Raji (cell line): ENCODE measurements around the gene HSBP1L1.

ENCODE experiments used
- POLR2A ChIP-seq: IDR thresholded peaks from 2 replicates; pipeline ENCODE4 v1.6.1; 2011; ENCODE audit warnings: low read depth, low read length, control low read depth; ENCODE audit not compliant: insufficient read depth

HSBP1L1 gene

DNA sequence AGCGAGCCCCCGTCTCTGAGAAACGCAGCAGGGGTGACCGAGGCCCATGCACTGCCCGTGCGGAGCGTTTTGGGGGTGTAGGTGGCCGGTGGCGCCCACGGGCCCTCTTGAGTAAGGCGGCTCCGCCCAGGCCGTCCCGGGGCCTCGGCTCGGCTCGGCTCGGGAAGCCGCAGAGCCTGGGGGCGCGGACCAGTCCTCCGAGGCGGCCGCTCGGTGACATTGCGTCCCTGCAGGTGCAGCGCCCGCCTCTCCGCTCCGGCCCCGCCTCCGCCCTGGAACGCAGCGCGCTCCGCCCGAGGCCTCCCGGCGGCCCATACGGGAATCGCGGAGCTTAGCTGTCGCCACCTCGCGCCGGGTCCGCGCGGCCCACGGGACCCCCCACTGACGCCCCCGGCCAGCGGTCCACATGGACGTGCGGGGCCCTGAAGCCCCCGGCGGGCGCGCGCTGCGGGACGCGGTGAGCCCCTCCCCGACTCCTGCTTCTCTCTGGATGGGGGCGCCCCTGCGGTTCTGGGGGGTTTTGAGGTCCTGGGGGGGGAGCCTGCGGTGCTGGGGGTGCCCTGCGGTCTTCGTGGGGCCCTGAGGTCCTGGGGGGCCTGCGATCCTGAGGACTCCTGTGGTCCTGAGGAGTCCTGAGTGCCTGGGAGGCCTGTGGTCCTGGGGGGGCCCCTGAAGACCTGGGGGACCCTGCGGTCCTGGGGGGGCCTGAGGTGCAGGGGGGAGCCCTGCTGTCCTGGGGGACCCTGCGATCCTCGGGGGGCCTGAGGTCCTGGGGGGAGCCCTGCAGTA is at the start of gene HSBP1L1:
TSS of gene HSBP1L1 (plus strand) at position 314 of the 789 bp plus-strand sequence. CDS start at position 407, 93 bp downstream.
- no peak for TF ChIP-seq POLR2A

DNA sequence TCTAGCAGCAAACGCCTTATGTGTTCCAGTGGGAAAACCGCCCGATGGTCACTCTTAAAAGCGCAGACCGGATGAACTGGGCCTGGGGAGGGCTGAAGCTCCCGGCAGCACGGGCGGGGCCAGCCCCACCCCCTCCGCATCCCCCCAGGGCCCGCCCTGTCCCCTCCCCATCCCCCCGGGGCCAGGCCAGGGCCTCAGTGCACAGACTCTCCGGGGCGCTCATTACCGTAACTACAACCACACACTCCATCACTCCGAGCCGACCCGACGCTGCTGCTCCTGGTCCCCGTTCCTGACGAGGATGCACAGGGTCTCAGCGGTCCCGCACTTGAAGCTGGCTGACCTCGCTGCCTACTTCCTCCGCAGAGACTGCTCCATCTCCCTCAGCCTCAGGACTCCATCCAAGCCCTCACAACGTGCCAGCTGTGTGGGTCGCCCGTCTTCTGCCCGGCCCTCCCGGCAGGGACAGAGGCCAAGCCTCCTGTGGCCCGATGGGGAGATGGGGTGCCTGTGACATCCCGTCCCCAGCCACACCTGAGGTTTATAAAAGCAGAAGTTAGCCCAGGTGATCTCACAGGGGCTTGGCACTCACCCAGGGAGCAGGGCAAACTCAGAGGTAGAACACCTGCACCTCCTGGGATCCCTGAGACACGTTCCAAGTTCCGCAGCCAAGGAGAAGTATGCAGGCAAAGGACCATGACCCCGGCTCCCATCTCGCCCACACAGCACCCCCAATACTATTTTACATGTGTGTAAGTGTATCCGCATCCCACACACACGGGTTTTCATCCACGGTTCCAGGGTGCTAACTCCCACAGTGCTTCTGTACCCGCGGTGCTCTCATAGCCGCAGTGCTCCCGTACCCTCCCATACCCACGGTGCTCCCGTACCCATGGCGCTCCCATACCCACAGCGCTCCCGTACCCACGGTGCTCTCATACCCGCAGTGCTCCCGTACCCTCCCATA is 49.0 kb upstream of the HSBP1L1 start:
- no peak for TF ChIP-seq POLR2A

DNA sequence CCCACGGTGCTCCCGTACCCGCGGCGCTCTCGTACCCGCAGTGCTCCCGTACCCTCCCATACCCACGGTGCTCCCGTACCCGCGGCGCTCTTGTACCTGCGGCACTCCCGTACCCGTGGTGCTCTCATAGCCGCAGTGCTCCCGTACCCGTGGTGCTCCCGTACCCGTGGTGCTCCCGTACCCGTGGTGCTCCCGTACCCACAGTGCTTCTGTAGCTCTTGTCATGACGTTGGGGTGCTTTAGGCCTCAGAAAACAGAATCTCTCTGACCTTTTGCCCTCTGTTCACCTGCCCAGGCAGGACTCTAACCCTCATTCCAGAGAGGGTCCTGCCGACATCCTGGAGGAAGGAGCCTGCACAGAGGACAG is 48.3 kb upstream of the HSBP1L1 start:
- TF ChIP-seq POLR2A, result no peak

DNA sequence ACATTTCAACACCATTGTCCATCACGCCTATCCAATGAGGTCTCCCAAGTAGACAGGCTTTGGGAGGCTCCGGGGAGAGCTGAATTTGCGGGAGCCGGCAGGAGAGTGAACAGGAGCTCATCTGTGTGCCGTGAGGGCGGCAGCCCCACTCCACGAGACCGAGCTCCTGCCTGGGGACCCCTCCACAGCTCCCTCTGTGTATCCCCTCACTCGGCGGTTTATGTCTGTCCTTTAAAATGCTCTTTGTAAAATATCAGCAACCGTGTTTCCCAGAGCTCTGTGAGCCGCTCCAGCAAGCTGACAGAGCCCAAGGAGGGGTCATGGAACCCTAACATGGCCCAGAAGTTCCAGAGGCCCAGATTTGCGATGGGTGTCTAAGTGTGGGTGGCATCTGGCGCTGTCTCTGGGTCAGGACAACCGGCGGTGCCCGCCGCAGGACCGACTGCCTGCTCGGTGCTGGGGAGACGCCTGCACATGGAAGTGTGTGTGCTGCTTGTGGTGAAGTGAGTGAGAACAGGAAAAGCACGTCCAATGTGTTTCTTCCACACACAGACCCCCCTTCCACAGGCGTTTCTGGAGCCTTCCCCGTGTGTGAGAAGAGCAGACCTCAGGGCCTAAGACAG is 47.8 kb upstream of the HSBP1L1 start:
- TF ChIP-seq POLR2A, result no peak

DNA sequence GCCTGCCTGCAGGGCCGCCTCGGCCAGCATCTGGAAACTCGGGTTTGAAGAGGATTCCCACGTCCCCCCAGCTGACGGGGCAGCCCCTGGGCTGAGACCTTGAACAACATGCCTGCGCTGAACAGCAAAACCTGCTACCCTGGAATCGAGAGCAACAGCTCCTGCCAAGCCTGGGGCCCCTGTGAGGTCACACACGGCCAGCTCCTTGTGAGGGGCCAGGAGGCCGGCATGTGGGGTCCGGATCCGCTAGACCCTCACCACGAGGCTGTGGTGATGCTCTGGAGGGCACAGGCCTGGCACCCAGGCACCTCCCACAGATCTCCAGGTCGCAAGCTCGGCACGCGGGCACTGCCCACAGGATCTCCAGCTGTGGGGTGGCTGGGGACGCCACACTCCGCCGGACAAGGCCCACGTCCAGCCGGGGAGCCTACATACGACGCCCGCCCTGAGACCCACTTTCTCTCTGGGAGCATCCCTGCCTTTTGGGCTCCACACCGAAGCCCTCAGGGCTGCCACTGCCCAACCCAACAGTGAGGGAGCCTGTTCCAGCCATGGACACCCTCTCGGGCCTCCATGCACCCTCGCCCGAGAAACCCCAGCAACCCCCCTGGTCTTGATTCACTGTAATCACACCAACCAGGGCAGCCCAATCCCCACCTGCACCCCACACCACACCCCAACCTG is 47.1 kb upstream of the HSBP1L1 start:
- no peak for TF ChIP-seq POLR2A

DNA sequence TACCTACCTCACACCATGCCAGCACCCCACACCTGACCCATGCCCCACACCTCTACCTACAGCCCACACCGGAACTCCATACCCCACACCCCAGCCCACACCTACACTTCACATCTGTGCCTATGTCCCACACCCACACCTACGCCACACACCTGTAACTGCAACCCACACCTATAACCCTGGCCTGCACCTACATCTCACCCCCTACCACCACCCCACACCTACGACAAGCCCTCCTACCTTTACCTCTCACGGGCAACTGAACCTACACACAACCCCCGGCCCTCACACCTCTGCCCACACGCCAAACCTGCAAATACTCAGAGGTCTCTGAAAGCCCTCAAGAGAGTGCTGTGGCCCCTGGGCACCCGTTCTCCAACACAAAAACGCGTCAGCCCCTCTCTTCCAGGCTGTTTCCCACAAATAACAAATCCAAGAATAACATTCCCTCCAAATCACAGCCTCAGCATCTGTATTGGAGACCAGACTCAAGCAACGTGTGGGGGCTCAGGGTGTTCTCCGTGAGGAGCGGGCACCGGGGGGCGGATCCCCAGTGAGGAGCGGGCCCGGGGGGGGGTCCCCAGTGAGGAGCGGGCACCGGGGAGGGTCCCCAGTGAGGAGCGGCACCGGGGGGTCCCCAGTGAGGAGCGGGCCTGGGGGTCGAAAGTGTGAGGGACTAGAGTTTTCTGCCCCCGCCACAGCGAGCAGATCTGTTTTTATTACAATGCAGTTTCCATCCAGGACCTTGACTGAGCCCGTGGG is 46.4 kb upstream of the HSBP1L1 start:
- no peak for TF ChIP-seq POLR2A

DNA sequence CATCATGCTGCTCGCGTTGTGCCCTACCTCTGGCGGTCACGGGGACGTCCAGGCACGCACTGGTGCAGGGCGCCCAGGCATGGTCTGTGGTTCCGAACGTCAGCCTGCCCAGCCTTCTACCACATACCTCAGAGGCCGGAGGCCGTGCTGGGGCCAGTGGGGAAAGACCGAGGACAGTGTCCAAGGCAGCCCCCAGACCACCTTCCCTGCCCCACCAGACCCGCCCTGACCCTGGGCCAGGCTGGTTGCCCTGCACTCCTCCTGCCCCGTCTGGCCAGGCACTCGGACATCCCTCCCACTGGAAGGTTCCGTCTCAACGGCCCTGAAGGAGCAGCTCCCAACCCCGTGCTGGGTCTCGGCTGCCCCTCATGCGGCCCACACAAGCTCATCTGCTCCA is 45.8 kb upstream of the HSBP1L1 start:
- no peak for TF ChIP-seq POLR2A

DNA sequence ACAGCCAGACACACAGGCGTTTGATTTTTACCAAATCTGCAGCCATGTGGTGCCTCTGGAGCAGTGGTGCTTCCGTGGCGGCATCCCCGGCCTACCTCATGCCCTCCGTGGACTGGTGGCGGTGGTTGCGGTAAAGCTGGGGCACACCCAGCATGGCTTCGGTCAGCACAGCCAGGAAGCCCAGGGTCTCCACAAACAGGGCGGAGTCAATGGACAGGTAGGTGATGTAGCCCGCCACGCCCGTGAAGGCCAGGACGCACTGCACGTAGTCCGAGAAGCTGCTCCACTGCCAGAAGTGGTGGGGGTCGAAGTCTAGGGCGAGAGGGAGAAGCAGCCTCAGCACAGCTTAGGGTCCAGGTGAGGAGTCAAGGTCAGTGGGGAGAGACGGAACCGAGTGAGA is 45.4 kb upstream of the HSBP1L1 start:
- TF ChIP-seq POLR2A, result no peak

DNA sequence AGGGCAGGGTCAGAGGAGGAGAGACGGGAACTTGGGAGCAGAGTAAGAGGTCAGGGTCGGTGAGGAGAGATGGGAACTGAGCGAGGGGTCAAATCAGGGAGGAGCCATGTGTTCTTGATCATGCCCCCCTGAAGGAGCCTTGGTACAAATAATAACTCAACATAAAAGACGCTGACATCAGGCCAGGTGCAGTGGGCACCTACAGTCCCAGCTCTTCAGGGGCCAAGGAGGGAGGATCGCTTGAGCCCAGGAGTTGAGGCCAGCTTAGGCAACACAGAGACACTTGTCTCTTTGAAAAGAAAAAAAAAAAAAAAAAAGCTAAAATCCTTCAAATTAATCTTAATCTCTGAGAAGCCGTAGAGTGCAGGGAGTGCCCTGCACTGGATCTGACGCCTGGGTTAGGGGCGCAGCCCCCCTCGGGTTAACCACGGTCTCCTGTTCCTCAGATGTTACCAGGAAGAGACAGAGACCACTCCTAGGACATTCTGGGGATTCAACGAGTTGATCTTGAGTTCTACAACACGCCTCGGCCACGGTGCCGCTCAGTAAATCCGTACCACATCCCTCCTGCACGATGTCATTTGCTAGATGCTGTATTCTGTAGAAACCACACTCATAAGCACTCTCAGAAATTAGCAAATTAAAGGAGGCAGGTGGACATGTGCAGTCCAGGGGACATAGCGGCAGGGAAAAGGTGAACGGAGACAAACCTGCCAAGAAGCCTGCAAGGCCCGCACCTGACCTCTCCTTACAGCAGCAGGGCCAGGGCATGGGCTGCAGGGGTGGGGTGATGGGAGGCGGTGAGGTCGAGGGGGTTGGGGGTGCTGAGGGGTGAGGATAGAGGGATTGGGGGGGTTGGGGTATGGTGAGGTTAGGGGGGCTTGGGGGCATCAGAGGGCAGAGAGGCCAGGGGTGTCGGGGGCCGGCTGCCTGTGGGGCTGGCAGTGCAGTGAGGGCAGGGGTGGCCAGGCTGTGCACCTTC is 42.2 kb upstream of the HSBP1L1 start:
- TF ChIP-seq POLR2A, result no peak

DNA sequence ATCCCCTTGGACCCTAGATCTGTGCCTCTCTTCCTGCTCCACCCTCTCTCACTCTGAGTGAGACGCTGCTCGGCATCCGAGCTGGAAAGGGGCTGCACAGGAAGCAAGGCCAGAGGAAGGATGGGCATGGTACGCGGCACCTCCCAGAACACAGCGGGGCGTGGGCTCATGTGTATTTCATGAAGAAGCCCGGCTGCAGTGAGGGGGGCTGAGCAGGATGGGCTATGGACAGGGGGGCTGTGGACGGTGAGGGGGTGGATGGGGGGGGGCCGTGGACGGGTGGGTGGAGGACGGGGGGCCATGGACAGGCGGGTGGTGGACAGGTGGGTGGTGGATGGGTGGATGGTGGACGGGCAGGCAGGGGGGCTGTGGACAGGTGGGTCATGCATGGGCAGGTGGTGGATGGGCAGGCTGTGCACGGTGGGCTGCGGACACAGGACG is 41.5 kb upstream of the HSBP1L1 start:
- no peak for TF ChIP-seq POLR2A

DNA sequence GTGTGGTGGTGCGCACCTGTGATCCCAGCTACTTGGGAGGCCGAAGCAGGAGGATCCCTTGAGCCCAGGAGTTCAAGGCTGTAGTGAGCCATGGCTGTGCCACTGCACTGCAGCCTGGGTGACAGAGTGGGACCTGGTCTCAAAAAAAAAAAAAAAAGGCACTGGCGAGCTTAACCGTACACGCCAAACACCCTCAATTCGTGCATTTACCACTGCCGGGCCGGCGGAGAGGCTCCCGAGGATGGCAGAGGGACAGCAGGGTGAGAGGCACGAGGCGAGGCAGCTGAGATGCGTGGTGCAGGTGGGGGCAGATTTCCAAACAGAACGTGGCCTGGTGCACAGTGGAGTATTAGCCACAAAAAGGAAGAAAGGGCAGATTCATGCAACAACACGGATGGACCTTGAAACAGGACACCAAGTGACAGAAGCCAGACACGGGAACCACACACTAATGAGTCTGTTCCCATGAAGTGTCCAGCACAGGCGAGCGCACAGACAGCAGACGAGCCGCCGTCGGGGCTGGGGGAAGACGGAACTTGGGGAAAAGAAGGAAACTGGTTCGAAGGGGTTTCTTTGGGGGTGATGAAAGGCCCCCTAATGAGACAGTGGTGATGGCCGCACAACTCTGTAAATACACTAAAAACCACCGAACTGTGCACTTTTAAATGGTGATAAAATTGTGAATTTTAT is 40.4 kb upstream of the HSBP1L1 start:
- TF ChIP-seq POLR2A, result no peak
